SIG-M5 (cell line): ENCODE results near the gene GPR142.

Experiments
- DNase-seq: peaks from one replicate; lab custom pipeline; 2025; lab: John Stamatoyannopoulos, UW

The GPR142 gene, protein sequence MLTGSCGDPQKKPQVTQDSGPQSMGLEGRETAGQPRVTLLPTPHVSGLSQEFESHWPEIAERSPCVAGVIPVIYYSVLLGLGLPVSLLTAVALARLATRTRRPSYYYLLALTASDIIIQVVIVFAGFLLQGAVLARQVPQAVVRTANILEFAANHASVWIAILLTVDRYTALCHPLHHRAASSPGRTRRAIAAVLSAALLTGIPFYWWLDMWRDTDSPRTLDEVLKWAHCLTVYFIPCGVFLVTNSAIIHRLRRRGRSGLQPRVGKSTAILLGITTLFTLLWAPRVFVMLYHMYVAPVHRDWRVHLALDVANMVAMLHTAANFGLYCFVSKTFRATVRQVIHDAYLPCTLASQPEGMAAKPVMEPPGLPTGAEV

DNA sequence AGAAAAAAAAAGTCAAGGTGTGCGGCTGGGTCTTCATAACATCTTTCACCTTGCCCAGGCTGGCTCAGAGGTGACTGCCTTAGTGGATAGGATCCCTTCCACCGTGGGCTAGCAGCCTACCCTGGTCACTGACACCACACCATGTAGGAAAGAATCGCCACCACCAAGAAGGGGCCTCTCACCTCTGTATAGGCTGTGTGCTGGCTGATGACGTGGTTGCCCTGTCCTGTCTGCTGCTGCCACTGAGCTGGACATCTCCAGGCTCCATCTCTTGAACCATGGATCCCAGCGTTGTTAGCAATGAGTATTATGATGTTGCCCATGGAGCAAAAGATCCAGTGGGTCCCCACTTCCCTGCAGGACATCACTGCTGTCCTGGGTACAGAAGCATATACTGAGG is at the start of gene GPR142:
Gene GPR142 (plus strand): TSS at position 301 of the 400 bp plus-strand sequence. CDS start 2,035 bp downstream, outside the sequence.
- no peak for DNase-seq

DNA sequence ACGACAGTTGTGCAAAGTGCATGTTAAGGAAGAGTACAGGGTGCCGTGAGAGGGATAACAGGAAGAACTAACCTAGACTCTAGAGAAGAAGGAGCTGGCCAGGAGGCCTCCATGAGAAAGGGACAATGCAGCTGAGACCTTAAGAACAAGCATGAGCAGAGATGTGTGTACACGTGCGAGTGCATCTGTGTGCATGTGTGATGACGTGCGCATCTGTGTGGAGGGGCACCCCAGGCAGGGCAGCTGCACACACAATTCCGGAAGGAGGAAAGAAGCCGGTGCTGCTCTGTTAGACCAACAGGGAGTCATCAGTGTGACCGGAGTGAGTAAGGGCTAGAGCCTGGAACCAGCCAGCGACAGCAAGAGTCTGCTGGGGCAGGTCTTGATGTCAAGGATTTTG is 48.9 kb upstream of the GPR142 start:
- DNase-seq = no peak

DNA sequence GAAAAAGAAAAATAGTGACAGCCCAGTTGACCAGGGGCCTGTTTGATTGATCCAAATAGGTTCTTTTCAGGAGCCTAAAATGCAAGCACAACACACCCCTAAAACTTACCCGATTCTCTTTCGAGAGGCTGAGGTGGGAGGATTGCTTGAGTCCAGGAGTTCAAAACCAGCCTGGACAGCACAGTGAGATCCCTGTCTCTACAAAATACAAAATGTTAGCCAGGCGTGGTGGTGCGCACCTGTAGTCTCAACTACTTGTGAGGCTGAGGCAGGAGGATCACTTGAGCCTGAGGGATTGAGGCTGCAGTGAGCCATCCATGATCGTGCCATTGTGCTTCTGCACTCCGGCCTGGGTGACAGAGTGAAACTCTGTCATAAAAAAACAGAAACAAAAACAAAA is 42.8 kb upstream of the GPR142 start:
- no peak for DNase-seq

DNA sequence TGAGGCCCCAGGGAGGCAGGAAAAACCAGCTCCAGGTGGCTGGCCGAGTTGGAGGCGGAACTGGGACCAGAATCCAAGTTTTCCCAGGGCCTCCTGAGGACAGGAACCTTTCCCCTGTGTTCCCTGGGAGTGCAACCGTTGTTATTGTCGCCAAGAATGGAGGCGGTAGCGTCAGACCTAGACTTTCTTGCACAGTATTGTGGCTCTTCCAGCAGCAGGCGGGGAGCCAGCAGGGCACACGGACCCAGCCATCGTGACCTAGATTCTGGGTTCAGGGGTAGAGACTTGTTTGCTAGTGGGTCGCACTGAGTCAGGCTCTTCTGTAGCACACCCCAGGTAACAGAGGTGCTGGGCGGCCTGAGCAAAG is 41.9 kb upstream of the GPR142 start:
- DNase-seq = no peak

DNA sequence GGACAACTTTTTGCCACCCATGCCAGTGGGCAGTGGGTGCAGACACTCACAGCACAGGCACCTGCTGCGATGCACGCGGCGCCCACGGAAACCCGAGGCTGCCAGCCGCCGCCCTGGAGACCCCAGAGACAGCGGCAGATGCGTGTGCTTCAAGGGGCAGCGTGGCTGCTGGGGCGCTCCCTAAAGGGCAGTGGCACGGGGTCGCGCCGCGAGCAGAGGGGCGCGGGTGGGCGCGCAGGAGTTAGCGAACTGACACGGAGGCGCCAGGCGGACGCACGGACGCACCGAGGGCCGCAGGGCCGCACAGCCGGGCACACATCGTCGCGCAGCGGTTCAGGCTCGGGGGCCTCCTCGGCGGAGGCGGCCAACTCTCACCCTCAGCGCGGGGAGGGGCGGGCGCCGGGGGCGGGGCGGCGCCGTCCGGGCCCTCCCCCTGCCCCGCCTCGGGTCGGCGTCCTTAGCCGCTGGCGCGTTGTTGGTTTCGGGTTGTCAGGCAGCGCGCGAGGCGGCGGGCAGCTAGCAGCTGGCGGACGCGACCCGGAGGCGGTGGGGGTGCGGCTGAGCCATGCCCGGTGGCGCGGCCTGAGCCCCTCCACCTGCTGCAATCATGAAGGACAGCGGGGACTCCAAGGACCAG is 41.4 kb upstream of the GPR142 start, which contains the start of gene KIF19:
Gene KIF19 (plus strand): TSS at position 484 of the 637 bp plus-strand sequence. CDS start 124 bp downstream, at position 608.
- DNase-seq = no peak

DNA sequence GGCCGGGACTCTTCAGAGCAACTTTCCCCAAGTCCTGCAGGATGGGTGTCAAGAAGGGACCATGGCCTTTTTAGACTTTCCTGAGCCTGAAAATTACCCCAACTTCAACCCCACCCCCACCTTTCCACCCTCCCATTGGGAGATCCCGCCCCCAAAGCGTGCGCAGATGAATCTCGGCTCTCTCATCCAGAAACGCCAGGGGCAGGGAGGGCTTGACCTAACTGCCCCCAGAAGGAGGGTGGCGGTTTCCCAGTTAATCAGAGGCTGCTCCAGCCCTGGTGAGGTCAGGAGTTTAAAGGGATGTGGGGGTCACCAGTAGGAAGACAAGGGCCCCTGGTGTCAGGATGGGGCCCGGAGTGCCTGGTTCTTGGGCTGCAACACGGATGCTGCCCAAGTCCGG is 40.8 kb upstream of the GPR142 start:
- no peak for DNase-seq

DNA sequence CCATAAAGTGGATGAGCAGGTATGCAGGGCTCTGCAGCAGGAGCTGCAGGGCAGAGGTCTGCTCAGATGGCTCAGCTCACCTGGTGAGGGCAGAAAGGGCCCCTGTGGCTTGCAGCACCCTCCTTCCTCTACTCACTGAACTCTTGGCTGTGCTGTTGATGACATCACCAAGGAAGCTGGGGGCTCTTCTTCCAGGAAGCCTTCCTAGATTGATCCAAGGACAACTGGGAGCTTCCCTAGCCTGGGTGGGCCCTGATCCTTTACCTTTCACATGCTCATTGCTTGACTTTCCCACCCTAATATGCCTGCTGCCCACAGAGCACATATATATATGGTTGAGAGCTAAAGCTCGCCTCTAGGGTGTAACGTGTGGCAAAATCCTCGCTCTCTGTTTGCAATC is 38.8 kb upstream of the GPR142 start:
- no peak for DNase-seq

DNA sequence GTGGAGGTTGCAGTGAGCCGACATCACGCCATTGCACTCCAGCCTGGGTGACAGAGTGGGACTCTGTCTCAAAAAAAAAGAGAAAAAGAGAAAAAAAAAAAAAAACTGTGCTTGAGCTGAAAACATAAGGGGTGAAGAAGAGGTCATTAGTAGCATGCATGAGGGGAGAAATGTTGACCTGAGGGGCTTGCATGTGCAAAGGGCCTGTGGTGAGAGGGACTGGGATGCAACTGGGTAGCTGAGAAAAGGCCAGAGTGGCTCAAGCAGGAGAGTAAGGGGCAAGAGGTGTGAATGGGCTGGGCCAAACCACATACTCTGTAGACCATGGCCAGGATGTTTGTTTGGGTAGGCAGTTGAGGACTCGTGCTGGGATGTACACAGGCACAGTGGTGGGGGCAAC is 37.9 kb upstream of the GPR142 start:
- DNase-seq = no peak

DNA sequence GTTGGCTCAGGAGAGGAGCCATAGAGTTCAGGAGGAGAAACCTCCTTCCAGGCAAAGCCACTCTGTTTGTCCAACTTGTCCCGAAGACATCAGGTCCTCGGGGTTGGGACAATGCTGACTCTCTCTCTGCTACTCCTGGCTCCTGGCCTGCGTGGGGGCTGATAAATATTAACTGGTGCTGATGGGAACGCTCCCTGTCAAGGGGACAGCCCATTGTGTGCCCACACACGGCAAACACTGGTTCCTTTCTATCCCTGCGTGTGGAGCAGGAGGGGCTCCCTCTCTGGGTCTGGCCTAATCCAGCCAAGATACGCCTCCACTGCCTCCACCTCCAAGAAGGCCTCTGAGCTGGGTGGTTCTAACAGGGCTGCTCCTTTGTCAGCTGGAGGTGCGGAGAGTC is 36.9 kb upstream of the GPR142 start:
- DNase-seq = no peak

DNA sequence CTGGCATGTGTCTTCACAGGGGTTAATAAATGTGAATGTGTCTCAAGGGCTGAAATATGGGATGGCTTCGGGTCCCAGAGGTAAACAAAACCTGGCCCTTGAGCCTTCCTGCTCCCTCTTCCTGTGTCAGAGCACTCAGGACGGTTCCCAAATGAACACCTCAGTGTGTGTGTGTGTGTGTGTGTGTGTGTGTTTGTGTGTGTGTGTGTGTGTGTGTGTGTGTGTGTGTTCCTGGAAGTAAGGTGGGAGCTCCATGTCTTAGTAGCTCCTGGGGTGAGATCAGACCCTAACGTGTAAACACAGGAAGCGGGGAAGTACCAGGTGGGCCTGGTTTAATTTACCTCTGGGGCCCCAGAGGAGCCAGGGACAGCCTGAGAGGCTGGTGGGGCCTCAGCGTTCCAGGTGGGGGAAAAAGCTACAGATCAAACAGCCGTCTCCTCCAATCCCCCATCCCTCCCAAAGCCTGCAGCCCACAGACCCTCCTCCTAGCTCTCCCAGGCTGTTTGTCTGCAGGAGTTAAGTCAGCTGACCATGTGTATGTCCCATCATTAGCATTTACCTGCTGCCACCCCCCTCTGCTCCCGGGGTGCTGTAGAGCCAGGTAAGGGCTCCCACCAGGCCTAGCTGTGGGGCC is 35.2 kb upstream of the GPR142 start:
- no peak for DNase-seq

DNA sequence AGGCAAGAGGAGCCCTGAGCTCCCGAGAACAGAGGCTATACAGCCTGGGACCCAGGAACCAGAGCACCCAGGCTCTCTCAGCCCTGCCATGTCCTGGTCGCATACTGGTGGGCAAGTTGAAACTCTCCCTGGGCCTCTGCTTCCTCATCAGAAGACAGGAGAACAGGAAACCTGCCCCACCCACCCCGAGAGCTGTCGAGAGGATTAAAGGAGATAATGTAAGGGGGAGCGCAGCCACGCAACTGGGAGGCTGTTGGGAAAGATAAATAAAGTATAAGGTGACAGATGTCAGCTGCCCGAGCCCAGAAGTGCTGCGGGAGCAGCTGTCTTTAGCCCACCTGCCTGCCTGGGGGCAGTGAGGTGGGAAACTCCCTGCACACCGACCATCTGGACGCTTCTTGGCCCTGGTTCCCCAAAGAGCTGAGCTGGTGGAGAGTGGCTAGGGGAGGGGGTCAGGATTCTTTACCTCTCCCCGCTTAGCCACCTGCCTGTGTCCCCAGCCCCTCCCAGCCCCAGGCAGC is 34.5 kb upstream of the GPR142 start:
- DNase-seq = no peak

DNA sequence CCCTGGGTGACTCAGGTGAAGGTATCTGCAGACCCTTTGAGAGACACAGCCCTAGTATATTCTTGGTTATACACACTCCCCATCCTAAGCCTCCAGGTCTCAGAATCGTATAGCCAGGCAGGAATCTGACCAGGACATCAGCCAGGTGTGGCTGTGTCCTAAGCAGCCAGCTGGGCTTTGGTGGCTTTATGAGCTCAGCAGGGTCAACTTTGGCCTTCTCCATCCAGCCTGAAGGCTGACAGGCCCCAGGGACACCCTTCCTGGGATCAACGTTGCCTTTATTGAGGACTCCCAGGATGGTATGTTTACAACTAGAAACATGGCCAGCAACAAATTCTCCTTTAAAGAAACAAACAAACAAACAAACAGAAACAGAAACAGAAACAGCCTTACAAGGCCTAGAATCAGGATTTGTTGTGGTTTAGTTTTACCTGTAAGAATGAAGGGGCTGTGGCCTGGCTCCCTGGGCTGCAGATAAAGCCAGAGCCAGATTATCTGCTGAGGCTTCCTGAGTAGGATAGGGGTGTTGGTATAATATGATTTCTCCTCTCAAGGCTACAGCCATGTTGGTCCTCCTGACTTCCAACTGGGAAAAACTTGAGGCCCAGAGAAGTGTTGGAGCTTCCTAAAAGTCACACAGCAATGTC is 32.8 kb upstream of the GPR142 start:
- no peak for DNase-seq

DNA sequence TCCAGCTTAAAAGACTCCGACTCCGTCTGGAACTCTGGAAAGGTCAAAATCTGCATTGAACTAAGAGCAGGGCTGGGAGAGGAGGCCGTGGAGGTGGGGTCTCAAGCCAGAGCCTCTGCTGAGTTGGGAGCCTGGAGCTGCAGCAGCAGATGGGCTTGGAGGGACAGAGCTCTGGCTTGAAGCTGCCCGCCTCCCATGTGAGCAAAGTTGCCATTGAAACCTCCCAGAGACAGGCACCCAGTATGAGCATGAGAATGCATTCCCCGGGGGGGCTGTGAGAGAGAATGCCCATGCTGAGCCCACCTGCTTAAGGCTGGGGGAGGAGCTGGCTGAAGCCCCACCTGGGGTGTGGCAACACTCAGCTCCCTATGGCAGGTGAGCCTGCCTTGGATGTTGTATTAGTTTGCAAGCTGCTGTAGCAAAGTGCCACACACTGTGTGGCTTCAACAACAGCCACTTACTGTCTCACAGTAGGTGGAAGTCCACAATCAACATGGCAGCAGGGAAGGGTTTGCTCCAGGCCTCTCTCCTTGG is 31.7 kb upstream of the GPR142 start:
- no peak for DNase-seq

DNA sequence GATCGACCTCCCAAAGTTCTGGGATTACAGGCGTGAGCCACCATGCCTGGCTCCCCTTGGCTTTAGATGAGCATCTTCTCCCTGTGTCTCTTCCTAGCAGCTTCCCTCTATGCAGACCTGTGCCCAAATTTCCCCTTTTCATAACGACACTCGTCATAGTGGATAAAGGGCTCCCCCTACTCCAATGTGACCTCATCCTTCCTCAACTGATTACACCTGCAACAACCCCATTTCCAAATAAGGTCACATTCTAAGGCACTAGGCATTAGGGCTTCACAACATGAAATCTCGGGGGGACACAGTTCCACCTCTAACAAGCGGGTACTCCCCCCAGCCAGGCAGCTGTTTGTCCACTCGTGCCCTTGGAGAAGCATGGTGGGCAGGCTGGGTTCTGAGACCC is 31.0 kb upstream of the GPR142 start:
- no peak for DNase-seq

DNA sequence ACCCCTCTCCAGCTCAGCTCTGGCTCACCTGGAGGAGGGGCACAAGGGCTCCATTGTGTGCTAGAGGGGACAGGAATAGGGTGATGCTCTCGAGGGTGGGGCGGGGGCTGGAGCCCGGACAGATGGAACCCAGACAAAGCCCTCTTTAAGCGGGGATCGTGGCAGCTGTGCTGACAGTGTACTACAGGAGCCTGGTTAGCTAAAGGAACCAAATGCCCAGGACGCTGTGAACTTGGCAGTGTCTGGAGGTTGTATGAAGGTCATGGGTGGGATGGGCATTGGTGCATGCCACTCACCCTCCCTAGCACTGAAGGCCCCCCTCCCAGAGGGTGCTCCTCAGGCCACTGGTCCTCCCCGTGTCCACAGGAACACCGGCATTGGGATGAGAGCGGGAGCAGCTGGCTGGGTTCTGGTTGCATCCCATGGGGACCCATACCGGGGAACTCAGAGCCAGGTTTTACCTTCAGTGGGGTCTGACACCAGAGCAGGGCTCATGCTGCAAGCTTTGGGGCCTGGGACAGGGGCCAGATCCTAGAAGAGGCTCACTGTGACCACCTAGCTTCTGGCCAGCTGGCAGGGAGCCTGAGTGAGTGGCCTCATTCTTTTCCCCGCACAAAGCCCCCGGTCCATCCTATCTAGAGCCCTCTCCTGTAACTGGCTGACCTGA is 29.3 kb upstream of the GPR142 start:
- DNase-seq = no peak

DNA sequence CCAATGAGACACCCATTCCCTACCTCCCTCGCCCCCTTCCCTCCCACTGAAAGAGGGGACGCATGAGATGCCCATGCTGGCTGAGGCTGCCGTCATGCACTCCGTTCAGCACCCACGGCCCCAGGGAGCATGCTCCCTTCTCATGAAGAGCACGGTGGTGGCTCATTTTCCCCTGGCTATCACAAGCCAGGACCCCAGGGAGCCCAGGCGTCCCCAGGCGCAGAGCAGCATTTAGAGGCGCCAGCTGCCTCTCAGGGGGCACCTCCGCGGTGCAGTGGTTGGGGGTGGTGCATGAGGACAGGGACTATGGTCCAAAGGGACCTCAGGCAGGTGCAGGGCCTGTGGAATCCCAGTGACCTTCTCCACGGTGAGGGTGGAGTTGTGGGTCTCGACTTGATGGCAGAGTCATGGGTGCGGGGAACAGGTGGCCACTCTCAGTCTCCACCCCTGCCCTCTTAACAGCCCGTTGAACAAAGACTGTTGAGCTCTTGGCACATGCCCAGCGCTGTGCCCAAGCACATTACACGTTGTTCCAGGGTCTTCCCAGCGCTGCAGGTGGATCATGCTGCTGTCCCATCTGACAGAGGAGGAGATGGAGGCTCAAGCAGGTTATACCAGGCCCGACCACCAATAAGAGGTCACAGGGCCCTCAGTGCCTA is 27.6 kb upstream of the GPR142 start:
- DNase-seq = no peak

DNA sequence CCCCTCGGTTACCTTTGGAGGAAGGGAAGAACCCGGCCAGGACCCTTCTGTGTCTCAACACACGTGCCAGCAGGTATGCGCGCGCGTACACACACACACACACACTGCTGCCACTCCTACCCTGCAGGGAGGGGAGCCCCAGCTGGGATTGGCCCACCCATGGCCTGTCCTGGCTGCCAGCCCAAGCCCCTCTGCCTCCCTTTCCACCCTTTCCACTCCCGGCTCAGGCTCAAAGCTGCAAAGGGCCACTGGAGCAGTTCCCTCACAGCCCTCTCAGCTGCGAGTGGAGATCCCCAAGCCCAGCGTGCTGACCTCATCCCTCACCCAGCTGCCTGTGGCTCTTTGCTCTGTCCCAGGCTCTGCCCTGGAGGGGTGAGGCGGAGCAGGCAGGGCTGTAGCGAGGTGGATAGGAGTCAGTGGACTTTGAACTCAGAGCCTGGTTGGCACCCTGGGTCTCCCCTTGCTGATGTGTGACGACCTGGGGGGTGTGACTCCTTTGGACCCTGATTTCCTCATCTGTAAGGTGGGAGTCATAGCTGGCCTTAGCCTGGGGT is 26.8 kb upstream of the GPR142 start:
- no peak for DNase-seq

DNA sequence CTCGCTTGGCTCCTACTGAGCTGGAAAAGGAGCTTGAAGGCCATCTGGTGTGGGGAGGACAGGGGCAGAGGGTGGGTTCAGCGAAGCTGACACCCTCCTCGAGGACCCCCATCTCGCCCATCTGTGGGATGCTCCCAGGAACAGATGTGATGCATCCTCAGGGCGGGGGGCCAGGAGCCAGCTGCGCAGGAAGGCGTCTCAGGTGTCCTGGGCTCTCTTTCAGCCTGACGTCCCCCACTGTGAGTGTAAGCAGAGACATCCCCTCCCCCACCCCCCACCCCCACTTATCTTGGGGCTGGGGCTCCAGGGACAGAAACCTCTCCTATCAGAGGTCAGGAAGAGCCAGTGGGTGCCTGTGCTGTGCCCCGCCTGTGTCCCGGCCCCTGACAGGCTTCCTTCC is 25.1 kb upstream of the GPR142 start:
- no peak for DNase-seq

DNA sequence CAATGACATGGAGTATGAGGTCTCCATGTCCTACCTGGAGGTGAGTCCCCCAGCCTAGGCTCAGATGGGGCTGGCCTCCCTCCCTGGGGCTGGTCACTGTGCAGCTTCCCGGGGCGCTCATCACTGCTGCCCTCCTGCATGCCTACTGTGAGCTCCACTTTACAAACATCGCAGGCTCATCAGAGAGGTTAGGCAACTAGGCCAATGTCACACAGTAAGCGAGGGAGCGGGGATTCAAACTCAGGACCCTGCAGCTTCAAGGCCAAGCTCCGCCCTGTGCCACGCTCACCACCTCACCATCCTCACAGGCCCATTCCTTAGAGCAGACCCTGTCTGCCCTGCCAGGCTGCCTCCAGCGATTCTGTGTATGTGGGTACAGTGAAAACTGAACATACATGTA is 24.2 kb upstream of the GPR142 start:
- DNase-seq = no peak

DNA sequence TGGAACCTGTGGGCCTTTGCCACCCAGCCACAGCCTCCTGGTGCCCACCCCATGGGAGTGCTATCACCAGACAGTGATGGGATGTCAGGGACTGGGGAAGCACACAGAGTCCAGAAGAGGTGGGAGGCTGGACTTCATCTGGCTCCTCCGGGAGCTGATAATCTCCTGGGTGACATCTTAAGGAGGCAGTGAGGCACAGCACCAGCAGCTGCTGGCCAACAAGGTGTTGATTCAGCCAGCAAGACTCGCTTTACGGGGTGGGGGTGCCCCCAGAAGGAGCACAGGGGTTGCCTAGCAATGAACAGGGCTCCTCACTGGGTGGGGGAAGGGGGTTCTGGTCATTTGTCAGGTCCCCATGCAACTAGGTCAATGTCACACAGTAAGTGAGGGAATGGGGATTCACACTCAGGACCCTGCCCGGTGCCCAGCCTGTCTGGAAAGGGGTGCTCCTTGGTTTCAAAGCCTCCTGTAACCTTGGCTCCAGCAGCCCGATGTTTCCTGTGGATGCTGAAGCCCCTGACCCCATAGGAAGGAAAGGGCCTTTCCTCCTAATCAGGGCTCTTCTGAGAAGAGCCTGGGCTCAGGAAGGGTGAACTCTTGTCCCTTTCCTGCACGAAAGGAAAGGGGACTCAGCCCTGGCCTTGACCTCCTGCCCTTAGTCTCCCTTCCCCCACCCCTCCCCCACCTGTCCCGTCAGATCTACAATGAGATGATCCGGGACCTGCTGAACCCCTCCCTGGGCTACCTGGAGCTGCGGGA is 23.6 kb upstream of the GPR142 start:
- DNase-seq = no peak
